Measurements from ENCODE around the gene PLCG1. TPM values are rescaled to one million over a fixed set of nuclear protein-coding genes. Genes with fewer than 3 reads are reported as not detected.
A peak's percentile ranks its signal among the peaks of the same experiment; 100 is the strongest.

The PLCG1 gene
- polyA plus RNA-seq, 1 donor (not counting 4 experiments of a cell fraction or from before 2014, with no cell fraction given): 41.5 TPM

- dilution Hi-C loops (cut with MboI; ENCODE audit: extremely low pct_ligation_motif_present, low sequenced_read_pairs): no loop called here
- no peak for TF ChIP-seq CTCF (optimal IDR thresholded peaks at IDR 0.05 in 1 of 3, IDR thresholded peaks at IDR 0.05 in 1 of 3, conservative IDR thresholded peaks at IDR 0.05 in 1 of 3; ENCODE audit: extremely low read depth in 1 of 3, insufficient read depth in 2 of 3, low read length in 3 of 3)
- TF ChIP-seq EZH2 (IDR thresholded peaks at IDR 0.05; ENCODE audit: low read length): no peak
- Histone ChIP-seq H3K9me3 (ENCODE audit: control insufficient read depth, low read depth, low read length) (no peaks in the 10 kb centered on the region), H3K4me2 (ENCODE audit: control insufficient read depth, extremely low read depth, insufficient read depth, low read depth, low read length) (peak overlapping the region; percentile 22), H3K36me3 (ENCODE audit: control insufficient read depth in 2 of 2, extremely low read depth in 1 of 2, insufficient read depth in 2 of 2, low read length in 2 of 2) (peaks cover 1 to 6% of the 10 kb centered on the region in 2 experiments), H3K9me1 (ENCODE audit: control insufficient read depth, extremely low read depth, insufficient read depth, low read length) (no peaks in the 10 kb centered on the region), H3K4me1 (ENCODE audit: control insufficient read depth, extremely low read depth, insufficient read depth, low read length) (peaks cover 29% of the 10 kb centered on the region), H3K79me2 (ENCODE audit: control insufficient read depth, insufficient read depth, low read length) (peaks cover 2% of the 10 kb centered on the region), H3K27me3 (ENCODE audit: control insufficient read depth, extremely low read depth, insufficient read depth, low read length) (no peaks in the 10 kb centered on the region), H3K9ac (ENCODE audit: control insufficient read depth, extremely low read depth, insufficient read depth, low read length) (no peak overlapping the region), H2AFZ (ENCODE audit: control insufficient read depth, low read length) (no peak overlapping the region), H3K27ac (ENCODE audit: control insufficient read depth, insufficient read depth, low read length) (no peak overlapping the region), H4K20me1 (ENCODE audit: control insufficient read depth, extremely low read depth, insufficient read depth, low read length) (no peaks in the 10 kb centered on the region), H3K4me3 (ENCODE audit: control insufficient read depth in 2 of 3, extremely low read depth in 1 of 3, insufficient read depth in 2 of 3, low read depth in 1 of 3, low read length in 3 of 3) (no peak overlapping the region)
- DNase-seq (ENCODE audit: low read depth, low spot score) (no peak), FAIRE-seq (no peak)
Measured at GRCh38 chr20:41182296-41183212, 45.2 kb downstream of the PLCG1 start.

GRCh38 chr20:41183391-41183790 lies 46.0 kb downstream of the PLCG1 start:
- Histone ChIP-seq H4K20me1 (ENCODE audit: control insufficient read depth, extremely low read depth, insufficient read depth, low read length) (no peaks in the 10 kb centered on the region), H3K27me3 (ENCODE audit: control insufficient read depth, extremely low read depth, insufficient read depth, low read length) (no peaks in the 10 kb centered on the region), H2AFZ (ENCODE audit: control insufficient read depth, low read length) (no peak overlapping the region), H3K9me1 (ENCODE audit: control insufficient read depth, extremely low read depth, insufficient read depth, low read length) (no peaks in the 10 kb centered on the region), H3K4me3 (ENCODE audit: control insufficient read depth in 2 of 3, extremely low read depth in 1 of 3, insufficient read depth in 2 of 3, low read depth in 1 of 3, low read length in 3 of 3) (no peak overlapping the region), H3K9ac (ENCODE audit: control insufficient read depth, extremely low read depth, insufficient read depth, low read length) (no peak overlapping the region), H3K4me2 (ENCODE audit: control insufficient read depth, extremely low read depth, insufficient read depth, low read depth, low read length) (no peak overlapping the region), H3K36me3 (ENCODE audit: control insufficient read depth in 2 of 2, extremely low read depth in 1 of 2, insufficient read depth in 2 of 2, low read length in 2 of 2) (peaks cover 1 to 6% of the 10 kb centered on the region in 2 experiments), H3K9me3 (ENCODE audit: control insufficient read depth, low read depth, low read length) (no peaks in the 10 kb centered on the region), H3K79me2 (ENCODE audit: control insufficient read depth, insufficient read depth, low read length) (peaks cover 2% of the 10 kb centered on the region), H3K27ac (ENCODE audit: control insufficient read depth, insufficient read depth, low read length) (no peak overlapping the region), H3K4me1 (ENCODE audit: control insufficient read depth, extremely low read depth, insufficient read depth, low read length) (peaks cover 21% of the 10 kb centered on the region)
- TF ChIP-seq CTCF (optimal IDR thresholded peaks at IDR 0.05 in 1 of 3, IDR thresholded peaks at IDR 0.05 in 1 of 3, conservative IDR thresholded peaks at IDR 0.05 in 1 of 3; ENCODE audit: extremely low read depth in 1 of 3, insufficient read depth in 2 of 3, low read length in 3 of 3) (no peak), EZH2 (IDR thresholded peaks at IDR 0.05; ENCODE audit: low read length) (no peak)
- DNase-seq (ENCODE audit: low read depth, low spot score): no peak
- dilution Hi-C loops (cut with MboI; ENCODE audit: extremely low pct_ligation_motif_present, low sequenced_read_pairs): no loop called here
- no peak for FAIRE-seq
